ENCODE results near the gene PPHLN1.
"Not testable (repeated sequence)": the region's sequence is repeated elsewhere in the genome, so short reads cannot be mapped to it uniquely, and the experiment has no call there.

Gene PPHLN1

GRCh38 chr12:42332301-42333285 is 6.6 kb downstream of the PPHLN1 start:
- no peak overlapping the region for H3K4me3 Mint-ChIP-seq
- H3K27me3 Mint-ChIP-seq (ENCODE audit: low read depth), result no peaks in the 10 kb centered on the region
- H3K9me3 Mint-ChIP-seq, result no peaks in the 10 kb centered on the region
- peaks cover 16% of the 10 kb centered on the region for H3K36me3 Mint-ChIP-seq (ENCODE audit: low read depth)
- H3K4me1 Mint-ChIP-seq (ENCODE audit: low read depth), result peaks cover 40% of the 10 kb centered on the region
- H3K27ac Mint-ChIP-seq, result no peak overlapping the region
- DNase-seq (ENCODE audit: low spot score), result no peak

GRCh38 chr12:42336286-42336685 is 10.3 kb downstream of the PPHLN1 start:
- Mint-ChIP-seq H3K27ac (no peak overlapping the region), H3K9me3 (no peaks in the 10 kb centered on the region), H3K27me3 (ENCODE audit: low read depth) (no peaks in the 10 kb centered on the region), H3K4me1 (ENCODE audit: low read depth) (peaks cover 30% of the 10 kb centered on the region), H3K4me3 (no peak overlapping the region), H3K36me3 (ENCODE audit: low read depth) (peaks cover 18% of the 10 kb centered on the region)
- no peak for DNase-seq (ENCODE audit: low spot score)

GRCh38 chr12:42338280-42338679 is 12.3 kb downstream of the PPHLN1 start:
- H3K4me3 Mint-ChIP-seq, result no peak overlapping the region
- peaks cover 25% of the 10 kb centered on the region for H3K4me1 Mint-ChIP-seq (ENCODE audit: low read depth)
- H3K27ac Mint-ChIP-seq, result no peak overlapping the region
- H3K36me3 Mint-ChIP-seq (ENCODE audit: low read depth), result peaks cover 18% of the 10 kb centered on the region
- no peak for DNase-seq (ENCODE audit: low spot score)
- no peaks in the 10 kb centered on the region for H3K27me3 Mint-ChIP-seq (ENCODE audit: low read depth)
- no peaks in the 10 kb centered on the region for H3K9me3 Mint-ChIP-seq

- no peak for DNase-seq (ENCODE audit: low spot score)
- H3K4me3 Mint-ChIP-seq, result no peak overlapping the region
- H3K27ac Mint-ChIP-seq, result no peak overlapping the region
- no peaks in the 10 kb centered on the region for H3K9me3 Mint-ChIP-seq
- H3K36me3 Mint-ChIP-seq (ENCODE audit: low read depth), result peaks cover 17% of the 10 kb centered on the region
- H3K27me3 Mint-ChIP-seq (ENCODE audit: low read depth), result no peaks in the 10 kb centered on the region
- H3K4me1 Mint-ChIP-seq (ENCODE audit: low read depth), result peaks cover 16% of the 10 kb centered on the region
These were observed 16.1 kb downstream of the PPHLN1 start for GRCh38 chr12:42342028-42342427.

- Mint-ChIP-seq H3K36me3 (ENCODE audit: low read depth) (peaks cover 12% of the 10 kb centered on the region), H3K9me3 (no peaks in the 10 kb centered on the region), H3K27me3 (ENCODE audit: low read depth) (no peaks in the 10 kb centered on the region), H3K4me1 (ENCODE audit: low read depth) (peaks cover 10% of the 10 kb centered on the region), H3K4me3 (no peak overlapping the region), H3K27ac (no peak overlapping the region)
- DNase-seq (ENCODE audit: low spot score), result no peak
These were observed 17.8 kb downstream of the PPHLN1 start for GRCh38 chr12:42343721-42344120.

- no peak for DNase-seq (ENCODE audit: low spot score)
- no peaks in the 10 kb centered on the region for H3K9me3 Mint-ChIP-seq
- H3K27ac Mint-ChIP-seq, result no peak overlapping the region
- no peaks in the 10 kb centered on the region for H3K27me3 Mint-ChIP-seq (ENCODE audit: low read depth)
- peaks cover 16% of the 10 kb centered on the region for H3K36me3 Mint-ChIP-seq (ENCODE audit: low read depth)
- no peak overlapping the region for H3K4me3 Mint-ChIP-seq
- peaks cover 7% of the 10 kb centered on the region for H3K4me1 Mint-ChIP-seq (ENCODE audit: low read depth)
These were observed 20.5 kb downstream of the PPHLN1 start for GRCh38 chr12:42346403-42347002.

GRCh38 chr12:42349119-42350020 is 23.4 kb downstream of the PPHLN1 start:
- not testable (repeated sequence) for H3K4me1 Mint-ChIP-seq (ENCODE audit: low read depth); H3K27me3 Mint-ChIP-seq (ENCODE audit: low read depth); H3K27ac Mint-ChIP-seq; H3K4me3 Mint-ChIP-seq; DNase-seq (ENCODE audit: low spot score); H3K9me3 Mint-ChIP-seq
- H3K36me3 Mint-ChIP-seq (ENCODE audit: low read depth), result peaks cover 14% of the 10 kb centered on the region

- DNase-seq (ENCODE audit: low spot score); H3K4me1 Mint-ChIP-seq (ENCODE audit: low read depth); H3K27me3 Mint-ChIP-seq (ENCODE audit: low read depth); H3K4me3 Mint-ChIP-seq; H3K9me3 Mint-ChIP-seq; H3K27ac Mint-ChIP-seq: not testable (repeated sequence)
- peaks cover 14% of the 10 kb centered on the region for H3K36me3 Mint-ChIP-seq (ENCODE audit: low read depth)
These were observed 24.0 kb downstream of the PPHLN1 start for GRCh38 chr12:42350021-42350407.

- H3K9me3 Mint-ChIP-seq, result no peaks in the 10 kb centered on the region
- no peak overlapping the region for H3K4me3 Mint-ChIP-seq
- H3K27ac Mint-ChIP-seq, result no peak overlapping the region
- H3K4me1 Mint-ChIP-seq (ENCODE audit: low read depth), result peaks cover 13% of the 10 kb centered on the region
- peaks cover 29% of the 10 kb centered on the region for H3K36me3 Mint-ChIP-seq (ENCODE audit: low read depth)
- no peak for DNase-seq (ENCODE audit: low spot score)
- H3K27me3 Mint-ChIP-seq (ENCODE audit: low read depth), result no peaks in the 10 kb centered on the region
These were observed 30.4 kb downstream of the PPHLN1 start for GRCh38 chr12:42356344-42356743.

- Mint-ChIP-seq H3K27me3 (ENCODE audit: low read depth) (no peaks in the 10 kb centered on the region), H3K36me3 (ENCODE audit: low read depth) (peaks cover 36% of the 10 kb centered on the region), H3K27ac (peak overlapping the region; percentile 4), H3K4me3 (no peak overlapping the region), H3K9me3 (no peaks in the 10 kb centered on the region), H3K4me1 (ENCODE audit: low read depth) (peaks cover 17% of the 10 kb centered on the region)
- DNase-seq (ENCODE audit: low spot score), result no peak
These were observed 34.9 kb downstream of the PPHLN1 start for GRCh38 chr12:42360747-42361403.

GRCh38 chr12:42361909-42362646 is 36.1 kb downstream of the PPHLN1 start:
- Mint-ChIP-seq H3K36me3 (ENCODE audit: low read depth) (peaks cover 31% of the 10 kb centered on the region), H3K9me3 (no peaks in the 10 kb centered on the region), H3K4me1 (ENCODE audit: low read depth) (peaks cover 15% of the 10 kb centered on the region), H3K4me3 (no peak overlapping the region), H3K27ac (peak overlapping the region; percentile 32), H3K27me3 (ENCODE audit: low read depth) (no peaks in the 10 kb centered on the region)
- no peak for DNase-seq (ENCODE audit: low spot score)

- no peak for DNase-seq (ENCODE audit: low spot score)
- Mint-ChIP-seq H3K9me3 (no peaks in the 10 kb centered on the region), H3K4me1 (ENCODE audit: low read depth) (peaks cover 15% of the 10 kb centered on the region), H3K27ac (no peak overlapping the region), H3K36me3 (ENCODE audit: low read depth) (peaks cover 27% of the 10 kb centered on the region), H3K27me3 (ENCODE audit: low read depth) (no peaks in the 10 kb centered on the region), H3K4me3 (no peak overlapping the region)
These were observed 36.8 kb downstream of the PPHLN1 start for GRCh38 chr12:42362647-42363260.
